Activated CD4-positive, CD25-positive, alpha-beta regulatory T cell treated with anti-CD3 and anti-CD28 coated beads, Interleukin-2, amount 50 U/mL, for 16 hours (primary cell): ENCODE data around the gene COPRS.
A peak's percentile ranks its signal among the peaks of the same experiment; 100 is the strongest.
"Not testable (repeated sequence)": the region's sequence is repeated elsewhere in the genome, so short reads cannot be mapped to it uniquely, and the experiment has no call there.

Experiments used
- DNase-seq: peaks from one replicate; pipeline ENCODE4 v3.0.0-alpha.2; 2020; ENCODE audit warnings: low read depth, low spot score

Gene COPRS

DNA sequence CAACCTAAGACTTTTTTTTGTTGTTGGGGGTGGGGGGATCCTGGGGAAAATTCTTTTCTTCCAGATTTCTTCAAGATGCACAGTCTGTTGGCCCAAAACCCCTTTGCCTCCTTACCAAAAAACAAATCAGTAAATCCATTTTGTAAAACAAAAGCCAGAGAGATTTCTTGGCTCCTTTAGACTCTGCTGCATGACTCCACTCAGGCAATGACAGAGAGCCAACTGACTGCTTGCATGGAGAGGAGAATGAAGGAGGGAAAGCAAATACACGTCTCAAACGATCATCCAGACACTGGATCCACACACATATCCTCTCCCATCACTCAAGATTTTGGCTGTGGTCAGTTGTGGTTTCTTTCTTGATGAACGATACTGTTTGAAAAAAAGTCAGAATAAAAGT lies 13.8 kb downstream of the COPRS start:
- no peak for DNase-seq

DNA sequence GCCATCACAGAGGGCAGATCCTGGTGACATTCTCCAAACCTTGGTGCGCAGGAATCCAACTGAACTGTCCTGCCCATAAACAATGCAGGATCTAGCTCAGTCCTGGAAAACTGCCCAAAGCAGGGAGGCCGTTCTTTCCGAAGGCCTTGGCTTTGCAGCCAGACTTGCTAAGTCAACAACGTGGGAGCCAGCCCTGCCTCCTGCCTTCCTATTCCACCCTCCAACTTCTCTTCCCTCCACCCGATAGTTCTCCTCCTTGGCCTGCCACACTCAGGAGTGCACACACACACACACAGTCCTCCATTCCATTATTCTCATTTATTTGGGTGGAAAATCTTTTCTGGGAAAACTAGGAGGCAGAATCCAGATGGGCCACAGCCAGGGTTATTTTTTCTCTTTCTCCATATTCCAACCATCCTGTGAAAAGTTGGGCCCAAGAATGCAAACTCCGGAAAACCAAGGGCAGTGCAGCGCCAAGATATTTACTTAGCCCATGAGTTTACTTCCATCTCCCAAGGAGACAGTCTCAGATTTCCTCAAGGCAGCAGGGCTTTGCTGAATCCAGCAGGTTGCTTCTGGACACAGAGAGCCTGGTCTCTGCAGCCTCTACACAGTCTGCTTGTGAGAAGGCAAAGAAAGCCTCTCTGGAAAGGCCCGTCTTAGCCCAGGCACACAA lies 15.8 kb downstream of the COPRS start:
- no peak for DNase-seq

DNA sequence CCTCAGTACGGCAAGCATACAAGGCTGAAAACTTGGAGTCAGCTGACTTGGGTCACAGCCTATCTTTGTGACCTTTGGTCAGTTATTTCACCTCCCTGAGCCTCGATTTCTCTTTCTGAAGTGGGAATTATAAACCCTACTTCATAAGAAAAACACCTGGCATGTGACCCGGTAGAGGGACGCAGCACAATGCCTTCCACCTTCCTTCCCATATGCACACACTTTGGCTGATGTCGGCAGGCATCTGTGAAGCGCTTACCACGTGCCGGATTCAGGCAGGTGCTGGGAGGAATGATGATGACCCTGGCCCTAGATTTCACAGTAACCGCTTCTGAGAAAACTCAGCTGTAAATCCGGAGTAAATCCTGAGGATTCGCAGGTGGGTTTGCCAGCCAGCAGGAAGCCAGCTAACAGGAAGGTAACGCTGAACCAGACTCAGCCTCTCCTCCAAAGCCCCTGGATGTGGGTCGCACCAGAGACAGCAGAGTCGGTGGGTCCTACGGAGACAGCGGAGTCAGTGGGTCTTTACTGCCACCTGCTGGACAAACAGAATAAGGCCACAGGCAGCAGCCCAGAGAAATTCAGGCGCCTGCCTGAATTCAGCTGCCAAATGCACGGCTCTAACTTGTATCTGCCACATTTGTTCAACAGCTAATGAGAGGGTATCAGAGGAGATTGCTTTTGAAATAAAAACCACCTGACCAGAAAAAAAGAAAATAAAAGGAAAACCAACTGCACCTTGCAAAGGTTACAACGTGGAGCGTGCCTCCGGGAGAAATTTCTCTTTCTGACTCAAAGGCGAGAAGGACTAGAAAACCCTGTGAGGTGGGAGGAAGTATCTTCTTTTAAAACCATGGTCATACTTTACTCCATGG lies 16.6 kb downstream of the COPRS start:
- peak; percentile 37 for DNase-seq

DNA sequence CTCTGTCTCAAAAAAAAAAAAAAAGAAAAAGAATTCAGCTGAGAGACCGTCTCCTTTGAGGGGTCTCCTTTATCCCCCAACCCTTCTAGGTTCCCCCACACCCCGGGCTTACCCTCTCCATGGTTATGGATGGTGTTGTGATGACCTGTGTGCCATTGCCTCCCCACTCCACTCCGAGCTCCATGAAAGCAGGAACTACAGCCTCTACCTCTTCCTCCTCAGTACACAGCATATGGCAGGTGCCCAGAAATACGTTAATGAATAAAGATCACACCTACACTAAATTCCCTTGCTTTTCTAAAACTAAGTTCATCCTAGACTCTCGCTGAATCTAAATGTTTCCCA lies 17.2 kb downstream of the COPRS start:
- no peak for DNase-seq

DNA sequence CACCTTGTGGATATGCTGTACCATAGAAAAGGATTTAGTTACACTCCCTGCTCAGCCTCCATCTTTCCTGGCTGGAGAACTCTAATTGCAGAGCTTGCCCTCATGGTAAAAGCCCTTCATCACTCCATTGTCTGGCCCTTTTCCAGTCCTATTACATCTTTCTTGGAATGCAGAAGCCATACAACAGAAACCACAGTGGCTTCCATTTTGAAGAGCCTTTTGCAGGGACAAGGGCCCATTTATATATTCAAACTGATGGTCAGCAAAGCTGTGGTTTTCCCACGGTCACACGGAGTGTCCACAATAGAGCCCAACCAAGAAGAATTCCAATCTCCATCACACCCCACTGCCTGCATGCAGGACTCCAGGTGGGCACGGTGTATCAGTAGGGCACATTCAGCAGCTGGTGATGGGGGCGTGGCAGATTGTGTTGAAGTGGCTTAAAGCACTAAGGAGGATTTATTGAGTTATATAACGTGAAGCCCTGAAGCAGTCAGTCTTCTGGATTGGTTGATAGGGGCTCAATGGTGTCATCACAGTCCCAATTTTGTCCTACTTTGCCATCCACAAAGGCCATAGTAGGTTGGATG lies 20.3 kb downstream of the COPRS start:
- no peak for DNase-seq

DNA sequence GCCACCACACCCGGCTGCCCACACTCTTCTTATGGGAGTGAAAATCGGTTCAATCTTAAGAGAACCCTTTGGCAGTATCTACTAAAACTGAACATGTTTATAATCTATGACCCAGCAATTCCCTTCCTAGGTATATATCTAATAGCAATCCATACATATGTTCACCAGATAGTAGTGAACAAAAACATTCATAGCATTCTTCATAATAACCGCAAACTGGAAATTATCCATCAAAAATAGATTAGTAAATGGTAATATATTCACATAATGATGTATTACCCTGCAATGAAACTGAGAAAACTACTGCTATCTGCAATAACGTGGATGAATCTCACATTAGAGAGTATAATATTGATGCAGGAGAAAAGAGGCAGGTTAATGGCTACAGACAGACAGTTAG lies 23.1 kb downstream of the COPRS start:
- DNase-seq, result no peak

DNA sequence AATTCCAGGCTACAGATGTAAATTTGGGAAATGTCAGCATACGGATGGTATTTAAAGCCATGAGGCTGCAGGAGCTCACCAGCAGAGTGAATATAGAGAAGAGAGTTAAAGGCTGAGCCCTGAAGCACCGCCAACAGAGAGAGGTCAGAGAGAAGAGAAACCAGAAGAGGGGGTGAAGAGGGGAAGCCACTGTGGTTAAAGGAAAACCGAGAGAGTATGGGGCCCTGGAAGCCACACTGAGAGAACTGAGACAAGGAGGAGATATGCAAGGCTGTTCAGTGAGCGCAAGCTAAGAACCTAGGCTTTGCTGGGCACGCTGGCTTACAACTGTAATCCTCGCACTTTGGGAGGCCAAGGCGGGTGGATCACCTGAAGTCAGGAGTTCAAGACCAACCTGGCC lies 24.6 kb downstream of the COPRS start:
- no peak for DNase-seq

DNA sequence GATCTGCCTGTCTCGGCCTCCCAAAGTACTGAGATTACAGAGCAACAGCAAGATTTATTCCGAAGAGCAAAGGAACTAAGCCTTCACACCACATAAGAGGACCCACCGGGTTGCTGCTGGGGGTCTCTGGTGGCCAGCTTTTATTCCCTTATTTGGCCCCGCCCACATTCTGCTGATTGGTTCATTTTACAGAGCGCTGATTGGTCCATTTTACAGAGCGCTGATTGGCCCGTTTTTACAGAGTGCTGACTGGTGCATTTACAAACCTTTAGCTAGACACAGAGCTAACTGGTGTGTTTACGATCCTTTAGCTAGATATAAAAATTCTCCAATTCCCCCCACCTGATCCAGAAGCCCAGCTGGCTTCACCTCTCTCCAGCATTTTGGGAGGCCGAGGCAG lies 26.3 kb downstream of the COPRS start:
- DNase-seq, result no peak

DNA sequence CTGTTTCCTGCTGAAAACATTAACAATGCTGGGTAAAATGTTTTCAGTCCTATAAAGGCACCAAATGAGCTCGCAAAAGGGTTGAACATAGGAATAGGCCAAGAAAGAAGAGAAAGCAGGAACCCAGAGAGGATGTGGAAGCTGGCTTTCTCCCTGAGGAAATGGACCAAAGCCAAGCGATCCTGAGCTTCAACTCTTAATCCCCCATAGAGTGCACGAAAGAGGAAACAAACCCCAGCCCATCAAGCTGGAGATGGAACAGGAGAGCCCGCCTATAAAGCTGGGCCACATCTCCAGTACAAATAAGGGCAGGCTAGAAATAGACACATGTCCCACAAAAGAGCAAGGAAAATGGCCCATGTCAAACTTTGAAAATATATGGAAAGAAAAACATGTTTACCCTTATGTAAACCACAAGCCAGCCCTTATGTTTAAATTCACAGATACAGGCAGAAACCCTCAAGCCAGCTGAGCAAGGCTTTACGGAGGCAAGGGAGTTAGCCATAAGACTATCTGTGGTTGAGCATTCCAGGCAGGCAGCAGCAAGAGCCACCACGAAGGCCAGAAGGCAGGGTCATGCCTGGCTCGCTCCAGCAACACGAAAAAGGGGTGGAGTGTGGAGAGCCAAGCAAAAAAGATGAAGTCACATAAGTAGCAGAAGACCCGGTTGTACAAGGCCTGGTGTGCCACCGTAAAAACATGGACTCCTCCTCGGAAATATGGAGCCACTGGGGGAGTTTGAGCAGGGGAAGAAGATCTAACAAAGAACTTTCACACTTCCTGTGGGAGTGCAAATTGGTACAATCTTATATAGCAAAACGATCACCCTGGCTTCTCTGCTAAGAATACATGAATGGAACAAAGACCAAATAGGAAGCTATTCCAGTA lies 27.8 kb downstream of the COPRS start:
- DNase-seq, result no peak

DNA sequence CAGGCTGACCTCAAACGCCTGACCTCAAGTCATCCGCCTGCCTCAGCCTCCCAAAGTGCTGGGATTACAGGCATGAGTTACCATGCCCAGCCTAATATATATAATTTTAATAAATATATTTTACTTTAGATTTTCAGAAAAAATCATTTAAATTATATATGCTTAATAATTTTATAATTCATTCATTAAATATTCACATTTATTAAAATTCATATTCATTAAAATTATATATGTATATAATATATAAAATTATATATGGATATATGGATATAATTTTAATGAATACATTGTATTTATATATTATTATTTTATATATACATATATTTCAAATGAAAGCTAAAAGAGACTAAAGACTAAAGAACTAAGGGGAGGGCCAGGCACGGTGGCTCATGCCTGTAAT lies 29.4 kb downstream of the COPRS start:
- no peak for DNase-seq

DNA sequence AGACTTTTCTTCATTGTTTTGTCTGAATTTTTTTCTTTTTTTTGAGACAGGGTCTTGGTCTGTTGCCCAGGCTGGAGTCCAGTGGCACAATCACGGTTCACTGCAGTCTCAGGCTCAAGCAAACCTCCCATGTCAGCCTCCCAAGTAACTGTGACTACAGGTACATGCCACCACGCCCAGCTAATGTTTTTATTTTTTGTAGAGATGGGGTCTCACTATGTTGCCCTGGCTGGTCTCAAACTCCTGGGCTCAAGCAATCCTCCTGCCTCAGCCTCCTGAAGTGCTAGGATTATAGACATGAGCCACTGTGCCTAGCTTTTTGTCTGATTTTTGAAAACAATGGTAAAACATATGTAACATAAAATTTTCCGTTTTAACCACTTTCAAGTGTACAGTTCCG lies 30.1 kb downstream of the COPRS start:
- DNase-seq, result not testable (repeated sequence)

DNA sequence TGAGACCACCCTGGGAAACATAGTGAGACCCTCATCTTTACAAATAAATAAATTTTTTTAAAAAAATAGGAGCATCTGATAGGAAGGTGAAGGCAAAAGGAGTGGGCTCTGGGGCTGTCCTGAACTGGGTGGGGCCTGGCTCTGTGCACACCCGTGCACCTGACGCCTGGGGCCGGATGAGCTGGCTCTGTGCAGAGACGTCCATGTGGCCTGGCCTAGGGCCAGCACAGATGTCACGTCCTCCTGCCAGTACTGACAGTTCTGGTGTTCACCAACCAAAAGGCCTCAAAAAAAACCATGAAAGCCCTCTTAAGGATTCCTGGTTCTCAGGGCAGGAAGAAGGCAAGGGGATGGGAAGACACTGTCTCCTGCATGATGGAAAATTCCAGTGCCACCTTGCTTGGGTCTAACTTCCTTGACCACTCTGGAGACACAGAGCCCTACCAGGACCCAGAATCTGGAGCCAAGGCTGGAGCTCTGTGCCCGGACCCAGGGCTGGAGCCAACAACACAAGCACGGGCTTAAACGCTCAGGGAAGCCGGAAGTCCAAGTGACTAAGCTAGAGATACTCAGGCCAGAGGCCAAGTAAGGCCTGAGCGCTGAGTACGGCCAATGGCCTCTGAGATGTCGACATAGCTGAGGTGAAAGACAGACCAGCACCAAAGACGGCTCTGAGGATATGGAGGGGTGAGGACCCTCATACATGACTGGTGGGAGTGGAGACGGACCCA lies 32.9 kb downstream of the COPRS start:
- DNase-seq, result no peak

DNA sequence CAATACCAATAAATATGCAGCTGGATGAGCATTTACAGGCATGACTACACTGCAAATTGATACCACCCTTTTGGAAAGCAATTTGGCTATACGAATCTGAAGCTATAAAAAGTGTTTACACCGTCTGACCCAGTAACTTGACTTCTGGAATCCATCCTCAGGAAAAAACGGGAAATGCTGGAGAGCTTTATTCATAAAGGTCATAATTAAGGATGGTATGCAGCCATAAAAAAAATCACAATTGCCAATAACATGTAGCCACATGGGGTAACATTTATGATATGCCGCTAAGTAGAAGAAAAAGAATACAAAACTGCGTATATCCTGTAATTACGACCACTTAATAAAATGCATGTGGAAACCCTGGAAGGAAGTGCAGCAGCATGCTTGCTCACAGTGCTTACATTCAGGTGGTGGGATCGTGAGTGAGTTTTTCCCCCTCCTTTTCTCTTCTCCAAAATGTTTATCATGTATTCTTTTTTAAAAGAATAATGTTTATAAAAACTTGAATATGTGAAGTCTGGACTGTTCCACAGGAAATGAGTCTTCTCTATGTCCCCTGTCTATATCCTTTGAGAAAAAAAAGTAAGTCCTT lies 34.2 kb downstream of the COPRS start:
- no peak for DNase-seq

DNA sequence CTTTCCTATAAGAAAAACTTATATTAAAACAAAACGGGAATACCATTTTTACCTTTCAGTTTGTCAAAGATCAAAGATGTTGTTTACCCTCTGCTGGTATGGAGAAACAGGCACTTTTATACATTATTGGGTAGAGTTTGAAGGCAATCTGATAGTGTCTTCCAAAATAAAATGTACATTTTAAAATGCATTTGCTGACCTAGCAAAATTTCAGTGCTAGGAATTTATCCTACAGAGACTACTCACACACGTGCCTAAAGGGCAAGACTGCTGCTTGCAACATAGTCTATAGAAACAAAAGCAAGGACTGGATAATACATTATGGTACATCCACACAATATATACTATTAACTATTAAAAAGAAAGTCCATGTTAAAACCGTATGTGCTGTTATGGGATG lies 36.0 kb downstream of the COPRS start:
- no peak for DNase-seq

DNA sequence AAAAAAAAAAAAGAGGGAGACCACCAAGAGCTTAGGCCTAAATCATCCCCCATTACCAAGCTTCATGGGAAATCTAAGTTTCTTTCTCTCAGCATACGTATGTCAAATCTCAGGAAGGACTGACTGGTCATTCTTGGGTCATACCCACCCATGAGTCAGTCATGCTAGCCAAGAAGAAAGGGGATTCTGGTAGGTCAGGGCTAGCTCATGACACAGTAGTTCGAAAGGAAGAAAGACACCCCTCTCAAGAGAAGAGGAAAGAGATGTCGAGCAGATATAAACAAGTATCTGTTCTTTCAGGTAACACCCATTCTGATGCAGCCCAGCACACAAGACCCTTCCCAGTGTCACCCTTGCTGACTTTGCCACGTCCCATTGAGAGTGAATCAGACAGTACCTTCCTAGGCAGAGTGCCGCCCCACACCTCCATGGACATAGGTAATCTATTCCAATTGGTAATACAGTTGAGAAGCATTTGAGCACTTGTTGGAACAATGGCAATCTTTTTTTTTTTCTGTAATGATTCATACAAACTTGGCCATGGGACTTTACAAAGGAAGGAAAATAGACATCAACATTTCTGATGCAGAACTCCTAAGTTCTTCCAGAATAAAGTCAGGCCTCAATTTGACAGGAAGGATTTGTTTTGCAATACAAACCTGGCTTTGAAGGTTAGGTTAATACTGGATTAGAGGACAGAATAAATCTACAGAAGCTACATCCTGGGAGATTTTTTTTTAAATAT lies 38.2 kb downstream of the COPRS start:
- no peak for DNase-seq

DNA sequence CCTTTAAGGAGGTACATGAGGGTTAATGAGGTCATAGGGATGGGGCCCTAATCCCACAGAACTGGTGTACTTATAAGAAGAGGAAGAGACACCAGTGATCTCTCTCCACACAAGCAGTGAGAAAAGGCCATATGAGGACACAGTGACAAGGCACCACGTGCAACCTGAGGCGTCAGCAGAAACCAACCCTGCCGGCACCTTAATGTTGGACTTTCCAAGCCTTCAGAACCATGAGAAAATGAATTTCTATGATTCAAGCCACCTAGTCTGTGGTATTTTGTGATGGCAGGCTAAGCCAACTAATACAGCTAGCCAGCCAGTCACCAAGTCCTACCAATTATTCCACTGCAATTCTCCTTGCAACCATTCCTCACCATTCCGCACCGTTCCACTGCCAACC lies 39.5 kb downstream of the COPRS start:
- no peak for DNase-seq

DNA sequence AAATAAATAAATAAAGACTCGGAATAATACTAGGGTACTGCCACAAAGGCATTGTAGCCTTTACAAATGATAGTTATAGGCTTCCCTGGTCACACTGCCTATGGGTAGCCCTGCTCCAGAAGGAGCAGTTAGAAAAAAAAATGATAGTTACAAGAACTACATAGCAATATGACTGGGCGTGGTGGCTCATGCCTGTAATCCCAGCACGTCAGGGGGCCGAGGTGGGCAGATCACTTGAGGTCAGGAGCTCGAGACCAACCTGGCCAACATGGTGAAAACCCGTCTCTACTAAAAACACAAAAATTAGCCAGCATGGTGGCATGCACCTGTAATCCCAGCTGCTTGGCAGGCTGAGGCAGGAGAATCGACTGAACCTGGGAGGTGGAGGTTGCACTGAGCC lies 40.2 kb downstream of the COPRS start:
- DNase-seq, result not testable (repeated sequence)

DNA sequence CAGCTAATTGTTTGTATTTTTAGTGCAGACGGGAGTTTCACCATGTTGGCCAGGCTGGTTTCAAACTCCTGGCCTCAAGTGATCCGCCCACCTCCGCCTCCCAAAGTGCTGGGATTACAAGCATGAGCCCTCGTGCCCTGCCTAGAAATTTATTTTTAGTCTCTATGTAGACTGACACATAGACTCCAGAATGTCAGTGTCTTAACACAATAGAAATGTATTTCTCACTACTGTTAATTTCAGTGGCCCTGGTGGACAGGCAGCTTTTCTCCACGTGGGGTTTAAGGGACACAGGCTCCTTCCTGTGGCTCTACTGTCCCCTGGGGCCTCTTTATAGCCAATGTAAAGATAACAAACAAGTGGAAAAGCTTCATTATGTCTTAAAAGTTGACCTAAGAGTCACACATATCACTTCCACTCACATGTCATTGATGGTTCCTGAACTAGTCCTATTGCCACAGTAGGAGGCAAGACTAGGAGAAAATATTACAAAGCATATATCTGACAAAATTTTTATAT lies 43.8 kb downstream of the COPRS start:
- DNase-seq, result no peak

DNA sequence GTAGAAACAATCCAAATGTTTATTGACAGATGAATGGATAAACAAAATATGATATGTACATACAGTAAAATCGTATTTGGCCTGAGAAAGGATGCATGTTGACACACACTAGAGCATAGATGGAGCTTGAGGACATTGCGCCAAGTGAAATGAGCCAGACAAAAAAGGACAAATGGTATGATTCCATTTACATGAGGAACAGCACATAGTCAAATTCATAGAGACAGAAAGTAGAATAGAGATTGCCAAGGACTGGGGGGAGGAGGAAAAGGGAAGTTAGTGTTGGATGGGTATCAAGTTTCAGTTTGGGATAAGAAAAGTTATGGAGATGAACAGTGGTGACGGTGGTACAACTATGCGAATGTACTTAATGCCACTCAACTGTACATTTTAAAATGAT lies 47.9 kb downstream of the COPRS start:
- DNase-seq, result no peak

DNA sequence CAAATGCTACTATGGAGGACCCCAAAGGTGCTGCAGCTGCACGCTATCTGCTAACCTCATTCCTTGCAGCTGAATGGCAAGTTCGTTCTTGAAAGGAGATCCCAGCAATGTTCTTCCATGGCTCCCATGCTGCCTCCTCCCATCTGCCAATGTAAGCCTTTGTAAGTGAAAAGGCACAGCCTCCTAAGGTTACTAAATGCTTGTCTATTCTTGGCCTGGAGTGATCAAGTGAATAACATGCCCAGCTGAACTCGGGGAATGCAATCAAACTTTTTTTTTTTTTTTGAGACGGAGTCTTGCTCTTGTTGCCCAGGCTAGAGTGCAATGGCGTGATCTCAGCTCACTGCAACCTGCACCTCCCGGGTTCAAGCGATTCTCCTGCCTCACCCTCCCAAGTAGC lies 49.2 kb downstream of the COPRS start:
- DNase-seq, result not testable (repeated sequence)
